Measurements from ENCODE around the gene RREB1.
"Not testable (repeated sequence)": the region's sequence is repeated elsewhere in the genome, so short reads cannot be mapped to it uniquely, and the experiment has no call there.

RREB1 gene

GRCh38 chr6:7144872-7145584, 37.3 kb downstream of the RREB1 start:
- no peak for DNase-seq (ENCODE audit: low read depth in 2 of 2)

DNA sequence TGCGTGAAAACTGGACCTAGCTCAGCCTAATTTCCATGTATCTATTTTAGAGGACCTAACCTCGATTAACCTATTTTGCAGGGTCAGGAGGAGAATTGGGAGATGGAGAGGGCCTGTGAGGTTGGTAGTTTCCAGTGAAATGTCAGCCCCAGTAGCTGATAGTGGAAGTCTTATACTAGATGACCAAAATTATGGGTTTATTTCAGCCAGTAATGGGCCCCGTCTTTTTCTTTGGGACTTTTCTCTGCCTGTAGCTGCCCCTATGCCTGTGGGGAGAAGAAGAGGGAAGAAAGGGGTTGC, 37.8 kb downstream of the RREB1 start:
- no peak for DNase-seq (ENCODE audit: low read depth in 2 of 2)

DNA sequence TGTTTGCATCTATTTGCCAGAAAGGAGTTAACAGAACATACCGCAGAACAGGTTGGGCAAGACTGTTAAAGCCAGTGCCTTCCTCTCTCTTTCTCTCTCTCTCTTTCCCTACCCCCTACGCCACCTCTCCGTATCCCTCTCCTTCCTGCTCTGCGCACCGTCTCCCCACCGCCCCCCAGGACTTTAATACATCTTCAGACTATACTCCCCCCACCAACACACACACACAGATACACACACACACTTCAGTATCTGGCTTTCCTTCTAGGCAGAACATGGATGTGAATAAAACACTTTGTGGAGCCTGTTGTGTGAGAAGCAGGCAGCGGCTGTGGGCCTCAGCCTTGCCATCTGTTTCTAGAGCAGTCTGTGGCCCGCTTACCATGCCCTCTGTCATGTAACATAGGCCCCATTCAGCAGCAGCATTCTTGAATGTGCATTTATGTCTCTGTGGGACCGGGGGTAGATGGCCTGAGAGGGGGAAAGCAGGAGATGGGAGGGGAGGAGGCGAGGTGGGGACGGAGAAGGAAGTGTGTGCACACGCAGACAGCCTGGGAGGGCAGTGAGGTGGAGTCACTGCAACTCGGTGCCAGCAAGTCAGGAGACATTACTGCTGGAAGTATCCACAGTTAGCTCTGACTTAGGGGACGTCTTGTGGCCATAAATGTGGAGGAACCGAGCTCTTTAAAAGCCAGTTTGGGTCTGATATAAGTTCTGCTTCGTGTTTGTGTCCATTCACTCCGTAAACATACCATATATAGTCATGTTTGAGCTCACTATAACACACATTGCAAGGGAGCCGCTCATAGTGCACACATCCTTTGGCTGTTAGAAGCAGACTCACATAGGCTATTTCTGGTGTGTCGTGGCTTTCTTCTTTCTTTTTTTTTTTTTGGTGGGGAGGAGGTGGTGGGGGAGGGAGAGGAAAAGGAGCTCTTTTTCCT, 38.4 kb downstream of the RREB1 start:
- no peak for DNase-seq (ENCODE audit: low read depth in 2 of 2)

DNA sequence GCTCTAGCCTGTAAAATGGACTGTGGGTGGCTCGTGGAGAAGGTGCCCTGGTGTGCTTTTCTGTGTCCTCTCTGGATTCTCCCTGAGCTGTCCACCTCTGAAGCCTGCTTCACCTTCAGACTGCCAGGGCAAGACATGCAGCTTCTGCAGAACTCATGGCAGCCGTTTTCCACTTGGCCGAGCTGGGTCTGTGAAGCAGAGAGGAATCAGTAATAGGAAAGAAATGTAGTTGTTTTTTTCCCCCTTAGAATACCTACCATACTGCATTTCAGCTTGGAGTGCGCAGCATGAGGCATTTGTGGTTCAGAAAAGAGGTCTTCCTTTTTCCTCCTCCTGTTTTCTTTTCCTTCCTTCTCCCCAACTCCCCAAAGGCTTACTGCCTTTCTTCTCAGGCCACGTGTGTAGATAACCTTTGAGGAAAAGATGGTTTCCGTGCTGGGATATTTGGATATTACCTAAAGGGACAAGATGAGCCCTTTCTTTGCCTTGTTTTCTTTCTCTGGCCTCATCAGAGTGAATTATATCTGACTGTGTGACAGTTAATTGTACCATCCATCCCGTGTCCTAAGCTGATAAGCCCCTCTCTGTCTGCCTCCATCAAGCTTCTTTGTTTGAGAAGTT, 39.4 kb downstream of the RREB1 start:
- DNase-seq (ENCODE audit: low read depth in 2 of 2): no peak

- no peak for DNase-seq (ENCODE audit: low read depth in 2 of 2)
Measured at GRCh38 chr6:7148100-7148822, 40.5 kb downstream of the RREB1 start.

DNA sequence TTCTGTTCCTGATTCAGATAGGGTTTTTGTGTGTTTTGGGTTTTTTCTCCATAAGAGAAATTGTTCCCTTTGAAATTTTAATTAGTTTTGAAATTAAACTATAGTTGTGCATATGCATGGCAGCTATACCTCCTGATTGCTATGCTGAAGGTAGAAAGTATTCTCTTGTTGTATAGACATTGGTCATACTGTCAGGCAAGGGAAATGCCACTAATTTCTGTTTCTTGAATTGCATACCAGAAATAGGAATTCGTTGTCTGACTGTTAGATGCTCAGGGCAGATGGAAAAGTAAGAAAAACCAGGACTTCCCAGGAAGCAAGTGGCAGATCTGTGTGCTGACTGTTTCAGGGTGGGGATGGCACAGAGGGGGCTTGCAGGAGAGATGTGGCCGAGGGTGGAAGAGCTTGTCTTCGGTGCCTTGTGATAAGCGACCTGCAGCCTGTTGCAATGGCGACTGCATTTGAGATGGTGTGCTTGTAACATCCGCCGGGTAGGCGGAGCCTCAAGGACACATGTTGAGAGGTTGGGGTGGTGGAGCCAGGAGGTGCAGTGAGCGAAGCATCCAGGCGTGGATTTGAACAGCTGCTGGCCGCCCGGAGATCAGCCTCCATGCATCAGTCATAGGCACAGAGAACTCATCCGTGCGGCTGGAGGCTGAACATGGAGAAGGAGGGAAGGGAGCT, 42.8 kb downstream of the RREB1 start:
- no peak for DNase-seq (ENCODE audit: low read depth in 2 of 2)

DNA sequence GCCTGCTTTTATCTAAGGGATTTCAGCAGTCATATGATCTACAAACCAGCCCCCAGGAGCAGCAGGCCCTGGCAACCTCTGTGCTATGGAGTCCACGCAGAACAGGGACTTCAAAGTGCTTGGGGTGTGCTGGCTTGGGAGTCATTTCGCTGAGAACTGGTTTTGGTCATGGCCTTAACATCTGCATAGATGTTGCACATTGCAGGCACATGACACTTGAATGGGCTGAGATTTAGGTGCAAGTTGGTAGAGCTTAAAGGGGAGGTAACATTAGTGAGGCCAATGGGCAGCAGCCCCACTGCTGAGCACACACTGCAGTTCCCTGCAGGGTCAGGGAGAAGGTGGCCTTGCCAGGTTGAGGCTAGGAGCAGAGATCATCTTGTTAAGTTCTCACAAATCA, 43.6 kb downstream of the RREB1 start:
- DNase-seq (ENCODE audit: low read depth in 2 of 2): no peak

- DNase-seq (ENCODE audit: low read depth in 2 of 2): no peak
Measured at GRCh38 chr6:7152462-7152861, 44.7 kb downstream of the RREB1 start.

DNA sequence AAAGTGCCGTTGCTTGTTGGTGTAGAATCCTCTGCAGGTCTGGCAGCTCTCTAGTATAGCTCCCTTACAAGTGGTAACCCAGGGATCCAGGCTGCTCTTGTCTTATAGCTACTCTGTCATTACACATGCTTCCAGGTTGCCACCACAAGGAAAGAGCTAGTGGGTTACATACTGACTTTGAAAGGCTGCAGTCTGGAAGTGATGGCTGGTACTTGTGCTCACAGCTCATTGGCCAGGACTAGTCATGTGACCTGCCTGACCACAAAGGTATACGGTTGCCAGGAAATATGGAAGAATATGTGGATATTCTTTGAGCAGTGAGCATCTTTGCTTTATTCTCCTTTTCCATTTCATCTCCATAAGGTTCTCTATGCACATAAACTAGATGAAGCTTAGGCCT, 46.0 kb downstream of the RREB1 start:
- DNase-seq (ENCODE audit: low read depth in 2 of 2): no peak

GRCh38 chr6:7154341-7155139, 46.8 kb downstream of the RREB1 start:
- DNase-seq (ENCODE audit: low read depth in 2 of 2): no peak

- no peak for DNase-seq (ENCODE audit: low read depth in 2 of 2)
Measured at GRCh38 chr6:7155871-7156579, 48.3 kb downstream of the RREB1 start.

DNA sequence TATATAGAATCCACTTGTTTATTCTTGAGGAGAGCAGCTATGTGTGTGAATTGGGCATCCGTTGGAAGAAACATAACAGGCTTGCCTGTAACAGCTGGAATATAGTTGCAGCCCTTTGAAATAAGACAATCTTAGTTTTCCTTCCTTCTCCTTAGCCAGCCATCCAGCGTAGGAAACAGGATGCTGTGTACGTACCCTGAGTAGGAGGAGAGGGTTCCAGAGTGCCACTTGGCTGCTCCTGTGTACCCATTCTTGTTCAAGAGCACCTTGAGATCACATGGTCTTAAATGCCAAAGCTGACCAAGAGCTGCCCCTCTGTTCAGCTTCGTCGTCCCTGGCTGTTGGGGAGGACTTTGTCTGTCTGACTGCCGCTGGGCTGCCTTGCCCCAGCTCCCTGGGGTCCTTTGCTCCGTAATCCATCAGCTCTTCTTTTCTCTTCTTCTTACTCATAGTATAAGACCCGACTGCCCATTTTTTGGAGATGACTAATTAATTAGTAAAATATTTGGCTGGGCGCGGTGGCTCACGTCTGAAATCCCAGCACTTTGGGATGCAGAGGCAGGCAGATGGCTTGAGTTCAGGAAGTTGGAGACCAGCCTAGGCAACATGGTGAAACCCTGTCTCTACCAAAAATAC, 49.0 kb downstream of the RREB1 start:
- DNase-seq (ENCODE audit: low read depth in 2 of 2): no peak

DNA sequence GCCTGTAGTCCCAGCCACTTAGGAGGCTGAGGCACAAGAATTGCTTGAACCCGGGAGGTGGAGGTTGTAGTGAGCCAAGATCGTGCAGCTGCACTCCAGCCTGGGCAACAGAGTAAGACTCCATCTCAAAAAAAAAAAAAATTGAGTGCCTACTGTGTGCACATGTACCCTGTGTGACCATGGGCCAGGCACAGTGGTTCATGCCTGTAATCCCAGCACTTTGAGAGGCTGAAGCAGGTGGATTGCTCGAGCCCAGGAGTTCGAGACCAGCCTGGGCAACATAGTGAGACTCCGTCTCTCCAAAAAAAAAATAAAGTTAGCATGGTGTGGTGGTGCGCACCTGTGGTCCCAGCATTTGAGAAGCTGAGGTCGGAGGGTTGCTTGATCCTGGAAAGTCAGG, 49.5 kb downstream of the RREB1 start:
- DNase-seq (ENCODE audit: low read depth in 2 of 2): not testable (repeated sequence)

- DNase-seq (ENCODE audit: low read depth in 2 of 2): no peak
Measured at GRCh38 chr6:7157752-7158616, 50.2 kb downstream of the RREB1 start.

DNA sequence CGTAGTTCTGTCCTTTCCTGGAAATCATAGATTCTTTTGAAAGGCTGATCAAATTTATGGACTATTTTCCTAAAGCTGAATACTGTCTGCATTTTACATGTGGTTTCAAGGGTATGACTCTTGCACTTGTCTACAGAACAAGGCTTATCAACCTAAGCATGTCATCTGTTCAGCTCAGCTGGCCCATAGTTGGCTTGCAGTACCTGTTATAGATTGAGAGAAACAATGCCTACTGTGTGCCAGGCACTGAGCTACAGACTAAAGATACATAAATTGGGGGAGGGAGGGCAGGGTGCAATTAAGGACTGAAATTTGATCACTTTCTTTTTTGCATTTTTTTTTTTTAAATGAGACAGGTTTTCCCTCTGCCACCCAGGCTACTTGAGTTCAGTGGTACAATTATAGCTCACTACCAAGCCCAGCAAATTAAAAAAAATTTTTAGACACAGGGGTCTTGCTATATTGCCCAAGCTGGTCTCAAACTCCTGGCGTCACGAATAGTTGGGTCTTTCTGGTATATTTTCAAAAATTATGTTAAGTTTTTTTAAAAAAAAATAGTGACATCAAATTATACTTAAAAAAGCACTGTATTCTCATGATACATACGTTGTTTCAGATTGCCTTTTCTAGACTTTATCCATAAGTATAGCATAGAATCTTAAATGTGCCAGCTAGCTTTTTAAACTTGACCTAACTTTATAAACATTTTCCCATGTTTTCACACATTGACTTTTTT, 52.2 kb downstream of the RREB1 start:
- DNase-seq (ENCODE audit: low read depth in 2 of 2): no peak

- DNase-seq (ENCODE audit: low read depth in 2 of 2): no peak
Measured at GRCh38 chr6:7161253-7161623, 53.5 kb downstream of the RREB1 start.

DNA sequence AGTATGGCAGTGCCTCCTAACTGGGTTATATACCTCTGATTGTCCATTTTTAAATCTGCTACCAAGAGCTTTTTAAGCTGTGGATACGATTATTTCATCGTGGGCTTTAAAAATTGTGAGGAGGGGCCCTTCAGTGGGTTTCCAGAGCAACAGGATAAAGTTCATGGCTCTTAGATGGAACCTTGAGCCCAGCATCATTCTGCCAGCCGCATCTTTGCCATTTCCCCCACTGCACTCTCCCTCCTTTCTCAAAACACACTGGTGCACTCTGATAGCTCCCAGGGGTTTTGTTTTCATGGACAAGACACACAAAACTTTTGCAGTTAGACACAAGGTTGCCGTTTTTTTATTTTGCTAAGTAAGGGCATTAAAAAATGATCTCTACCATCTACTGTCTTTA, 54.1 kb downstream of the RREB1 start:
- no peak for DNase-seq (ENCODE audit: low read depth in 2 of 2)

DNA sequence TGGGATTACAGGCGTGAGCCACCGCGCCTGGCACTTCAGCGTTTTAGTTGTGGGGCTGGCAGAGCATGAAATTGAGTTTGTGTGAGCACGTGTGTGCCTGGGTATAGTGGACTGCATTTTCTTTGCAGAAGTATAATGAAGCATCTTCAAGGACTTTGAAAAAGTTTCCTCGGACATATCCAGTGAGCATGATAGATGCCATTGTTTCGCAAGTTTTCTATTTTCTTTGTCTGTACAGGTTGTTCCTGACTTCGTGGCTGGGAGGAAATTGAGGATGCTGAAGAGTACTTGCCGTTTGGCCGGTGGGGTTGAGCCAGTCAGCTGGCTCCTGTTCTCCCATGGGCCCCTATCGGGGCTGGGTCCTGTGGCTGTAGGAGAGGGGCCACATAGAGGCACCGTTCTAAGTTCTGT, 55.9 kb downstream of the RREB1 start:
- DNase-seq (ENCODE audit: low read depth in 2 of 2): no peak

All from activated CD8-positive, alpha-beta memory T cell treated with anti-CD3 and anti-CD28 coated beads for 4 hours (primary cell).